Neural cell (in vitro differentiated cells): ENCODE data around the gene SPN. TPM values are rescaled to one million over a fixed set of nuclear protein-coding genes. Genes with fewer than 3 reads are reported as not detected.

Experiments
- H2AFZ ChIP-seq: fragments of 200-600, 300-800 bp; sonication (generic), shearing (Covaris generic); 2 replicates; pipeline ENCODE4 v1.6.0; 2014; ENCODE audit warnings: low read depth, mild to moderate bottlenecking, antibody characterized with exemption, low read length, moderate library complexity
- H3F3A ChIP-seq: fragments of 200-600 bp; shearing (Covaris generic); 2 replicates; pipeline ENCODE4 v1.6.1; 2016; ENCODE audit warnings: mild to moderate bottlenecking, moderate library complexity, mixed read lengths, antibody characterized with exemption, low read length; ENCODE audit not compliant: insufficient read depth, poor library complexity, severe bottlenecking
- H3K27ac ChIP-seq: fragments of 200-600, 300-800 bp; sonication (generic), shearing (Covaris generic); 2 replicates; pipeline ENCODE4 v1.5.1; 2014; ENCODE audit warnings: mild to moderate bottlenecking, low read length, moderate library complexity
- H3K27me3 ChIP-seq: fragments of 300-800, 200-600 bp; sonication (generic), shearing (Covaris generic); 2 replicates; pipeline ENCODE4 v1.6.0; 2014; ENCODE audit warnings: mild to moderate bottlenecking, low read depth, low read length, moderate library complexity; ENCODE audit not compliant: insufficient read depth
- H3K36me3 ChIP-seq: fragments of 300-800, 200-600 bp; sonication (generic), shearing (Covaris generic); 2 replicates; pipeline ENCODE4 v1.5.1; 2014; ENCODE audit warnings: mild to moderate bottlenecking, antibody characterized with exemption, low read length, moderate library complexity; ENCODE audit not compliant: insufficient read depth
- H3K4me2 ChIP-seq: fragments of 300-800, 200-600 bp; sonication (generic), shearing (Covaris generic); 2 replicates; pipeline ENCODE4 v1.6.0; 2014; ENCODE audit warnings: mild to moderate bottlenecking, low read length
- H3K4me3 ChIP-seq: fragments of 300-800, 200-600 bp; sonication (generic), shearing (Covaris generic); 2 replicates; pipeline ENCODE4 v1.5.1; 2014; ENCODE audit warnings: mild to moderate bottlenecking, low read length, moderate library complexity
- H3K79me2 ChIP-seq: fragments of 200-600 bp; shearing (Covaris generic); replicated peaks from 2 replicates; pipeline ENCODE4 v1.6.0; 2014; ENCODE audit warnings: mild to moderate bottlenecking, low read length, moderate library complexity; ENCODE audit not compliant: insufficient read depth
- H3K9ac ChIP-seq: fragments of 300-800, 200-600 bp; sonication (generic), shearing (Covaris generic); 2 replicates; pipeline ENCODE4 v1.6.1; 2016; ENCODE audit warnings: mild to moderate bottlenecking, low read length, mixed read lengths
- H3K9me2 ChIP-seq: fragments of 200-600 bp; shearing (Covaris generic); 2 replicates; pipeline ENCODE4 v1.6.1; 2016; ENCODE audit warnings: mild to moderate bottlenecking, low read length, mixed read lengths; ENCODE audit not compliant: insufficient read depth
- H3K9me3 ChIP-seq: fragments of 200-600, 300-800 bp; sonication (generic), shearing (Covaris generic); 2 replicates; pipeline ENCODE4 v1.6.1; 2016; ENCODE audit warnings: mild to moderate bottlenecking, mixed run types, low read length, moderate library complexity, mixed read lengths
- H4K20me1 ChIP-seq: fragments of 200-600 bp; shearing (Covaris generic); 2 replicates; pipeline ENCODE4 v1.6.1; 2016; ENCODE audit warnings: mild to moderate bottlenecking, mixed run types; ENCODE audit not compliant: insufficient read depth
- EP300 ChIP-seq: fragments of 450-650 bp; conservative IDR thresholded peaks from 2 replicates; pipeline ENCODE4 v1.6.1; 2014; ENCODE audit warnings: antibody characterized with exemption, mild to moderate bottlenecking, moderate library complexity; ENCODE audit not compliant: poor library complexity, severe bottlenecking
- EZH2 ChIP-seq: fragments of 200-600, 300-800 bp; shearing (Covaris generic), sonication (generic); IDR thresholded peaks from 2 replicates; pipeline ENCODE4 v1.6.1; 2014; ENCODE audit warnings: antibody characterized with exemption, low read length, borderline replicate concordance, mild to moderate bottlenecking; ENCODE audit not compliant: insufficient read depth, poor library complexity, severe bottlenecking
- MXI1 ChIP-seq: fragments of 450-650 bp; conservative IDR thresholded peaks from 2 replicates; pipeline ENCODE4 v1.6.1; 2014; ENCODE audit warnings: antibody characterized with exemption, mild to moderate bottlenecking; ENCODE audit not compliant: poor library complexity, severe bottlenecking
- POLR2AphosphoS5 ChIP-seq: IDR thresholded peaks from 2 replicates; pipeline ENCODE4 v1.6.1; 2012
- RAD21 ChIP-seq: fragments of 450-650 bp; conservative IDR thresholded peaks from 2 replicates; pipeline ENCODE4 v1.6.1; 2014; ENCODE audit warnings: antibody characterized with exemption, mild to moderate bottlenecking, moderate library complexity
- REST ChIP-seq: IDR thresholded peaks from 2 replicates; pipeline ENCODE4 v1.6.1; 2012; ENCODE audit warnings: borderline replicate concordance
- SMC3 ChIP-seq: fragments of 450-650 bp; conservative IDR thresholded peaks from 2 replicates; pipeline ENCODE4 v1.6.1; 2014; ENCODE audit warnings: antibody characterized with exemption, mild to moderate bottlenecking, moderate library complexity; ENCODE audit not compliant: poor library complexity
- TAF1 ChIP-seq: IDR thresholded peaks from 2 replicates; pipeline ENCODE4 v1.6.1; 2012; ENCODE audit warnings: low read depth
- polyA plus RNA-seq: library from polyadenylated mRNA; depleted of rRNA; stranded (reverse); fragments of >200 nt; gene quantifications from 2 replicates; pipeline ENCODE4 v1.2.3, GENCODE V29; 2014
- TF ChIP-seq, protein P1 (sequence below): fragments of 450-650 bp; IDR thresholded peaks from 2 replicates; pipeline ENCODE4 v1.5.1; 2014; ENCODE audit warnings: antibody characterized with exemption, mild to moderate bottlenecking, moderate library complexity; ENCODE audit not compliant: poor library complexity, severe bottlenecking

SPN gene
- polyA plus RNA-seq, 1 donor from 2014 or later, result 0.09 TPM

- TF ChIP-seq EZH2 (no peak), RAD21 (no peak), REST (no peak), TAF1 (no peak), POLR2AphosphoS5 (no peak), MXI1 (no peak), SMC3 (no peak), EP300 (no peak)
- TF ChIP-seq, protein P1, sequence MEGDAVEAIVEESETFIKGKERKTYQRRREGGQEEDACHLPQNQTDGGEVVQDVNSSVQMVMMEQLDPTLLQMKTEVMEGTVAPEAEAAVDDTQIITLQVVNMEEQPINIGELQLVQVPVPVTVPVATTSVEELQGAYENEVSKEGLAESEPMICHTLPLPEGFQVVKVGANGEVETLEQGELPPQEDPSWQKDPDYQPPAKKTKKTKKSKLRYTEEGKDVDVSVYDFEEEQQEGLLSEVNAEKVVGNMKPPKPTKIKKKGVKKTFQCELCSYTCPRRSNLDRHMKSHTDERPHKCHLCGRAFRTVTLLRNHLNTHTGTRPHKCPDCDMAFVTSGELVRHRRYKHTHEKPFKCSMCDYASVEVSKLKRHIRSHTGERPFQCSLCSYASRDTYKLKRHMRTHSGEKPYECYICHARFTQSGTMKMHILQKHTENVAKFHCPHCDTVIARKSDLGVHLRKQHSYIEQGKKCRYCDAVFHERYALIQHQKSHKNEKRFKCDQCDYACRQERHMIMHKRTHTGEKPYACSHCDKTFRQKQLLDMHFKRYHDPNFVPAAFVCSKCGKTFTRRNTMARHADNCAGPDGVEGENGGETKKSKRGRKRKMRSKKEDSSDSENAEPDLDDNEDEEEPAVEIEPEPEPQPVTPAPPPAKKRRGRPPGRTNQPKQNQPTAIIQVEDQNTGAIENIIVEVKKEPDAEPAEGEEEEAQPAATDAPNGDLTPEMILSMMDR, result no peak
- no peaks in the 10 kb centered on the region for H3K27me3 ChIP-seq
- no peaks in the 10 kb centered on the region for H3F3A ChIP-seq
- no peaks in the 10 kb centered on the region for H3K9me3 ChIP-seq
- H3K4me2 ChIP-seq, result no peak overlapping the region
- no peaks in the 10 kb centered on the region for H3K9me2 ChIP-seq
- H4K20me1 ChIP-seq, result no peaks in the 10 kb centered on the region
- no peak overlapping the region for H3K9ac ChIP-seq
- no peaks in the 10 kb centered on the region for H3K36me3 ChIP-seq
- no peak overlapping the region for H2AFZ ChIP-seq
- no peak overlapping the region for H3K27ac ChIP-seq
- no peaks in the 10 kb centered on the region for H3K79me2 ChIP-seq
- H3K4me3 ChIP-seq, result no peak overlapping the region
These were observed 49.8 kb downstream of the SPN start for GRCh38 chr16:29712809-29713208.

DNA sequence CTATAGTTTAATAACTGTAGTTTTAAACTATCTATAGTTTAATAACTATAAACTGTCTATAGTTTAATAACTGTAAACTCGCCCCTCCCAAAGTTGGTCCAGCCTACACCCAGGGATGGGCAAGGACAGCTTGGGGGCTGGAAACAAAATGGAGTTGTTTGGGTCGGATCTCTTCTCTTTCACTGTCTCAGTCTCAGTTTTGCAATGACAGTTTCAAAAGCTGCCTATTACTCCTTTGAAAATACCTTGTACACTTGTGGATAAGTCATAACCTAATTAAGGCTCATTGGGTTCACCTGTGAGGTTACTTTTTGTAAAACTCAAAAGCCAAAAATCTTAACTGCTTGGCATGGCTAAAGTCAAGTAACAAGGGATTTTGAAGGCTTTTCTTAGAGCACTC, 51.3 kb downstream of the SPN start:
- Histone ChIP-seq H3K4me3 (no peak overlapping the region), H3K36me3 (no peaks in the 10 kb centered on the region), H3K9ac (no peak overlapping the region), H2AFZ (no peak overlapping the region), H4K20me1 (no peaks in the 10 kb centered on the region), H3F3A (no peaks in the 10 kb centered on the region), H3K4me2 (no peak overlapping the region), H3K9me3 (no peaks in the 10 kb centered on the region), H3K27me3 (no peaks in the 10 kb centered on the region), H3K27ac (no peak overlapping the region), H3K9me2 (no peaks in the 10 kb centered on the region), H3K79me2 (no peaks in the 10 kb centered on the region)
- TF ChIP-seq REST (no peak), EZH2 (no peak)
